ENCODE results near the gene CWH43.
"Not testable (repeated sequence)": the region's sequence is repeated elsewhere in the genome, so short reads cannot be mapped to it uniquely, and the experiment has no call there.

The CWH43 gene

DNA sequence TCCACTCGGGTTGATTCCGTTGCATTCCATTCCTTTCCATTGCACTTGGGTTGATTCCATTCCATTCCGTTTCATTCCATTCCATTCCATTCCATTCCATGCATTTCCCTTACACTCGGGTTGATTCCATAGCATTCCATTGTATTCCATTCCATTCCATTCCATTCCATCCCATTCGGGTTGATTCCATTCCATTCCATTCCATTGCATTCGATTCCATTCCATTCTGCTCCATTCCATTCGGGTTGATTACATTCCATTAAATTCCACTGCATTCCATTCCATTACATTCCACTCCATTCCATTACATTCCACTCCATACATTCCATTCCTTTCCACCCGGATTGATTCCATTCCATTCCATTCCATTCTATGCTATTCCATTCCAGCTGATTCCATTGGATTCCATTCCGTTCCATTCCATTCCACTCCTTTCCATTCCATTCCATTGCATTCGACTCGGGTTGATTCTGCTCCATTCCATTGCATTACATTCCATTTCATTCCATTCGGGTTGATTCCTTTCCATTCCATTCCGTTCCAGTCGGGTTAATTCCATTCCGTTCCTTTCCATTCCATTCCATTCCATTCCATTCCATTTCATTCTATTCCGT, 113.9 kb downstream of the CWH43 start:
- not testable (repeated sequence) for H3K4me3 Mint-ChIP-seq, H3K27ac Mint-ChIP-seq, DNase-seq, ATAC-seq, H3K4me1 Mint-ChIP-seq, H3K27me3 Mint-ChIP-seq
- H3K9me3 Mint-ChIP-seq = peaks cover 80 to 82% of the 10 kb centered on the region in 2 donors

DNA sequence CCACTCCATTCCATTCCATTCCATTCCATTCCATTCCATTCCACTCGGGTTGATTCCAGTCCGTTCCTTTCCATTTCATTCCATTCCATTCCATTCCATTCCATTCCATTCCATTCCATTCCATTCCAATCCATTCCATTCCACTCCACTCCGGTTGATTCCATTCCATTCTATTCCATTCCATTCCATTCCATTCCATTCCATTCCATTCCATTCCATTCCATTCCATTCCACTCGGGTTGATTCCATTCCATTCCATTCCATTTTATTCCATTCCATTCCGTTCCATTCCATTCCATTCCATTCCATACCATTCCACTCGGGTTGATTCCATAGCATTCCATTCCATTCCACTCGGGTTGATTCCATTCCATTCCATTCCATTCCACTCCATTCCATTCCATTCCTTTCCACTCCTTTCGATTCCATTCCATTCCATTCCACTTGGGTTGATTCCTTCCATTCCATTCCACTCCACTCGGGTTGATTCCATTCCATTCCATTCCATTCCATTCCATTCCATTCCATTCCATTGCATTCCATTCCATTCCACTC, 116.3 kb downstream of the CWH43 start:
- not testable (repeated sequence) for H3K4me3 Mint-ChIP-seq, DNase-seq, H3K27ac Mint-ChIP-seq, H3K4me1 Mint-ChIP-seq, H3K27me3 Mint-ChIP-seq
- ATAC-seq = peak; percentile 31
- H3K9me3 Mint-ChIP-seq = peaks cover 81 to 85% of the 10 kb centered on the region in 2 donors

DNA sequence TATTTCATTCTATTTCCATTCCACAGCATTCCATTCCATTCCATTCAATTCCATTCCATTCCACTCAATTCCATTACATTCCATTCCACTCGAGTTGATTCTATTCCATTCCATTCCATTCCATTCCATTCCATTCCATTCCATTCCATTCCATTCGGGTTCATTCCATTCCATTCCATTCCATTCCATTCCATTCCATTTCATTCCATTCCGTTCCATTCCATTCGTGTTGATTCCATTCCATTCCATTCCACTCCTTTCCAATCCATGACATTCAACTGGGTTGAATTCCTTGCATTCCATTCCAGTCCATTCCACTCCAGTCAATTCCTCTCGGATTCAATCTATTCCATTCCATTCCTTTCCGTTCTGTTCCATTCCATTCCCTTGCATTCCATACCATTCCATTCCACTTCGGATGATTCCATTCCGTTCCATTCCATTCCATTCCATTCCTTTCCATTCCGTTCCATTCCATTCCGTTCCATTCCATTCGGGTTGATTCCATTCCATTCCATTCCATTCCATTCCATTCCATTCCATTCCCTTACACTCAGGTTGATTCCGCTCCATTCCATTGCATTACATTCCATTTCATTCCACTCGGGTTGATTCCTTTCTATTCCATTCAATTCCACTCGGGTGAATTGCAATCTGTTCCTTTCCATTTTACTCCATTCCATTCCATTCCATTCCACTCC, 117.5 kb downstream of the CWH43 start:
- not testable (repeated sequence) for H3K4me1 Mint-ChIP-seq, H3K4me3 Mint-ChIP-seq, DNase-seq, H3K27me3 Mint-ChIP-seq, ATAC-seq, H3K27ac Mint-ChIP-seq
- peaks cover 81 to 85% of the 10 kb centered on the region in 2 donors for H3K9me3 Mint-ChIP-seq

DNA sequence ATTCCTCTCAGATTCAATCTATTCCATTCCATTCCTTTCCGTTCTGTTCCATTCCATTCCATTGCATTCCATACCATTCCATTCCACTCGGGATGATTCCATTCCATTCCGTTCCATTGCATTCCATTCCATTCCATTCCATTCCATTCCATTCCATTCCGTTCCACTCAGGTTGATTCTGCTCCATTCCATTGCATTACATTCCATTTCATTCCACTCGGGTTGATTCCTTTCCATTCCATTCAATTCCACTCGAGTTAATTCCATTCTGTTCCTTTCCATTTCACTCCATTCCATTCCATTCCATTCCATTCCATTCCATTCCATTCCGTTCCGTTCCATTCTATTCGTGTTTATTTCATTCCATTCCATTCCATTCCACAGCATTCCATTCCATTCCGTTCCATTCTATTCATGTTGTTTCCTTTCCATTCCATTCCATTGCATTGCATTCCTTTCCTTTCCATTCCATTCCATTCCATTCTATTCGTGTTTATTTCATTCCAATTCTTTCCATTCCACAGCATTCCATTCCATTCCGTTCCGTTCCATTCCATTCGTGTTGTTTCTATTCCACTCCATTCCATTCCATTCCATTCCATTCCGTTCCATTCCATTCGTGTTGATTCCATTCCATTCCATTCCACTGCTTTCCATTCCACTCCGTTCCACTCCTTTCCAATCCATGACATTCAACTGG, 118.3 kb downstream of the CWH43 start:
- H3K27ac Mint-ChIP-seq, H3K27me3 Mint-ChIP-seq: not testable (repeated sequence)

DNA sequence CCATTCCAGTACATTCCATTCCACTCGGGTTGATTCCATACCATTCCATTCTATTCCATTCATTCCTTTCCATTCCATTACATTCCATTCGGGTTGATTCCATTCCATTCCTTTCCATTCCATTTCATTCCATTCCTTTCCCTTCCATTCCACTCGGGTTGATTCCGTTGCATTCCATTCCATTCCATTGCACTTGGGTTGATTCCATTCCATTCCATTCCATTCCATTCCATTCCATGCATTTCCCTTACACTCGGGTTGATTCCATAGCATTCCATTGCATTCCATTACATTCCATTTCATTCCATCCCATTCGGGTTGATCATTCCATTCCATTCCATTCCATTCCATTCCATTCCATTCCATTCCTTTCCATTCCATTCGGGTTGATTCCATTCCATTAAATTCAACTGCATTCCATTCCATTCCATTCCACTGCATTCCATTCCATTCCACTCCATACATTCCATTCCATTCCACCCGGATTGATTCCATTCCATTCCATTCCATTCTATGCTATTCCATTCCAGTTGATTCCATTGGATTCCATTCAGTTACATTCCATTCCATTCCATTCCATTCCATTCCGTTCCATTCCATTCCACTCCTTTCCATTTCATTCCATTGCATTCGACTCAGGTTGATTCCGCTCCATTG, 119.3 kb downstream of the CWH43 start:
- not testable (repeated sequence) for H3K4me3 Mint-ChIP-seq, H3K27ac Mint-ChIP-seq

More for the DNA sequence above, 118.3 kb downstream of the CWH43 start:
- peaks cover 78 to 82% of the 10 kb centered on the region in 2 donors for H3K9me3 Mint-ChIP-seq
- not testable (repeated sequence) for H3K4me1 Mint-ChIP-seq, DNase-seq, ATAC-seq, H3K4me3 Mint-ChIP-seq

DNA sequence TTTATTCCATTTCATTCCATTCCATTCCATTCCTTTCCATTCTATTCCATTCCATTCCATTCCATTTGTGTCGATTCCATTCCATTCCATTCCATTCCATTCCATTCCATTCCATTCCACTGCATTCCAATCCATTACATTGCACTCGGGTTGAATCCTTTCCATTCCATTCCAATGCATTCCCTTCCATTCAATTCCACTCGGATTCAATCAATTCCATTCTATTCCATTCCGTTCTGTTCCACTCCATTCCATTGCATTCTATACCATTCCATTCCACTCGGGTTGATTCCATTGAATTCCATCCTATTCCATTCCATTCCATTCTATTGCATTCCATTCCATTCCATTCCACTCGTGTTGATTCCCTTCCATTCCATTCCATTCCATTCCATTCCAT, 121.2 kb downstream of the CWH43 start:
- not testable (repeated sequence) for H3K4me1 Mint-ChIP-seq, H3K4me3 Mint-ChIP-seq, DNase-seq, H3K27me3 Mint-ChIP-seq, ATAC-seq, H3K27ac Mint-ChIP-seq
- peaks cover 84 to 92% of the 10 kb centered on the region in 2 donors for H3K9me3 Mint-ChIP-seq

More for the DNA sequence above, 119.3 kb downstream of the CWH43 start:
- peaks cover 78 to 82% of the 10 kb centered on the region in 2 donors for H3K9me3 Mint-ChIP-seq
- not testable (repeated sequence) for ATAC-seq, H3K4me1 Mint-ChIP-seq, H3K27me3 Mint-ChIP-seq, DNase-seq

DNA sequence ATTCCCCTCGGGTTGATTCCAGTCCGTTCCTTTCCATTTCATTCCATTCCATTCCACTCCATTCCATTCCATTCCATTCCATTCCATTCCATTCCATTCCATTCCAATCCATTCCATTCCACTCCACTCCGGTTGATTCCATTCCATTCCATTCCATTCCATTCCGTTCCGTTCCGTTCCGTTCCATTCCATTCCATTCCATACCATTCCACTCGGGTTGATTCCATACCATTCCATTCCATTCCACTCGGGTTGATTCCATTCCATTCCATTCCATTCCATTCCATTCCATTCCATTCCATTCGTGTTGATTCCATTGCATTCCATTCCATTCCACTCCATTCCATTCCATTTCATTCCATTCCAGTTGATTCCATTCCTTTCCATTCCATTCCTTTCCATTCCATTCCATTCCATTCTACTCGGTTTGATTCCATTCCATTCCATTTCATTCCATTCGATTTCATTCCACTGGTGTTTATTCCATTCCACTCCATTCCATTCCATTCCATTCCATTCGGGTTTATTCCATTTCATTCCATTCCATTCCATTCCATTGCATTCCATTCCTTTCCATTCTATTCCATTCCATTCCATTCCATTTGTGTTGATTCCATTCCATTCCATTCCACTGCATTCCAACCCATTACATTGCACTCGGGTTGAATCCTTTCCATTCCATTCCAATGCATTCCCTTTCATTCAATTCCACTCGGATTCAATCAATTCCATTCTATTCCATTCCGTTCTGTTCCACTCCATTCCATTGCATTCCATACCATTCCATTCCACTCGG, 122.3 kb downstream of the CWH43 start:
- H3K27ac Mint-ChIP-seq, H3K4me3 Mint-ChIP-seq, DNase-seq, H3K4me1 Mint-ChIP-seq, H3K27me3 Mint-ChIP-seq: not testable (repeated sequence)
- ATAC-seq = peak; percentile 67
- peaks cover 82 to 92% of the 10 kb centered on the region in 2 donors for H3K9me3 Mint-ChIP-seq

DNA sequence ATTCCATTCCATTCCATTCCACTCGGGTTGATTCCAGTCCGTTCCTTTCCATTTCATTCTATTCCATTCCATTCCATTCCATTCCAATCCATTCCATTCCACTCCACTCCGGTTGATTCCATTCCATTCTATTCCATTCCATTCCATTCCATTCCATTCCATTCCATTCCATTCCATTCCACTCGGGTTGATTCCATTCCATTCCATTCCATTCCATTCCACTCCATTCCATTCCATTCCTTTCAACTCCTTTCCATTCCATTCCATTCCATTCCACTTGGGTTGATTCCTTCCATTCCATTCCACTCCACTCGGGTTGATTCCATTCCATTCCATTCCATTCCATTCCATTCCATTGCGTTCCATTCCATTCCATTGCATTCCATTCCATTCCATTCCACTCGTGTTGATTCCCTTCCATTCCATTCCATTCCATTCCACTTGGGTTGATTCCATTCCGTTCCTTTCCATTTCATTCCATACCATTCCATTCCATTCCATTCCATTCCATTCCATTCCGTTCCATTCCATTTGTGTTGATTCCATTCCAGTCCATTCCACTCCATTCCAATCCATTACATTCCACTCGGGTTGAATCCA, 123.6 kb downstream of the CWH43 start:
- ATAC-seq = peak; percentile 18
- H3K27ac Mint-ChIP-seq, H3K4me1 Mint-ChIP-seq, H3K27me3 Mint-ChIP-seq, H3K4me3 Mint-ChIP-seq, DNase-seq: not testable (repeated sequence)
- peaks cover 76 to 92% of the 10 kb centered on the region in 2 donors for H3K9me3 Mint-ChIP-seq

DNA sequence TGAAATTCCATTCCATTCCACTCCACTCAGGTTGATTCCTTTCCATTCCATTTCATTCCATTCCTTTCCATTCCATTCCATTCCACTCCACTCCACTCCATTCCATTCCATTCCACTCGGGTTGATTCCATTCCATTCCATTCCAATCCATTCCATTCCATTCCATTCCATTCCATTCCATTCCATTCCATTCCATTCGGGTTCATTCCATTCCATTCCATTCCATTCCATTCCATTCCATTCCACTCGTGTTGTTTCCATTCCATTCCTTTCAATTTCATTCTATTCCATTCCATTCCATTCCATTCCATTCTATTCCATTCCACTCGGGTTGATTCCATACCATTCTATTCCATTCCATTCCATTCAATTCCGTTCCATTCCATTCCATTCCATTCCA, 124.5 kb downstream of the CWH43 start:
- not testable (repeated sequence) for H3K27ac Mint-ChIP-seq, H3K4me3 Mint-ChIP-seq, DNase-seq, H3K27me3 Mint-ChIP-seq, H3K4me1 Mint-ChIP-seq
- peak; percentile 55 for ATAC-seq
- peaks cover 72 to 90% of the 10 kb centered on the region in 2 donors for H3K9me3 Mint-ChIP-seq
